Prostate gland (tissue), 2 donors: ENCODE data around the gene TRIM24. TPM values are rescaled to one million over a fixed set of nuclear protein-coding genes. Genes with fewer than 3 reads are reported as not detected.

Experiments used
- DNase-seq: peaks from one replicate; pipeline ENCODE4 v3.0.0-alpha.2; 2019; ENCODE audit warnings: low spot score
- H3K27ac ChIP-seq, 2 donors: fragments of 200-600 bp; sonication (generic); 2 replicates each; pipeline ENCODE4 v1.5.1; 2017 to 2019
- H3K27me3 ChIP-seq: fragments of 200-600 bp; sonication (generic); replicated peaks from 2 replicates; pipeline ENCODE4 v1.5.1; 2019; ENCODE audit not compliant: insufficient read depth
- H3K36me3 ChIP-seq, 2 donors: fragments of 200-600 bp; sonication (generic); 1 replicate in 1 of 2; 2 replicates in 1 of 2; pipeline versions ENCODE4 v1.5.1 to v1.8.1; 2017 to 2019
- H3K4me1 ChIP-seq: fragments of 200-600 bp; sonication (generic); replicated peaks from 2 replicates; pipeline ENCODE4 v1.5.1; 2019
- H3K4me3 ChIP-seq, 2 donors: fragments of 200-600 bp; sonication (generic); 2 replicates each; pipeline ENCODE4 v1.5.1; 2017 to 2019
- H3K9me3 ChIP-seq: fragments of 200-600 bp; sonication (generic); 2 replicates; pipeline ENCODE4 v1.5.1; 2017
- CTCF ChIP-seq, 4 experiments: fragments of 200-600 bp in 2 of 4; fragments of 450-650 bp in 2 of 4; sonication (generic) in 2 of 4; IDR thresholded peaks; 1 replicate in 3 of 4; 2 replicates in 1 of 4; pipeline ENCODE4 v1.5.1; 2016 to 2019; ENCODE audit warnings: antibody characterized with exemption in 4 of 4, mild to moderate bottlenecking in 2 of 4, moderate library complexity in 2 of 4
- POLR2A ChIP-seq: fragments of 450-650 bp; IDR thresholded peaks from one replicate; pipeline ENCODE4 v1.6.1; 2016; ENCODE audit warnings: antibody characterized with exemption, mild to moderate bottlenecking
- POLR2AphosphoS5 ChIP-seq: sonication (generic); formaldehyde crosslinking; IDR thresholded peaks from one replicate; pipeline ENCODE4 v1.6.1; 2017; ENCODE audit warnings: antibody characterized with exemption
- WGBS: methylation state at CpG from one replicate; pipeline ENCODE4 v1.1.5; 2018; 5-methylcytosine and 5-hydroxymethylcytosine counted together
- intact Hi-C: fragments of 100-400 bp; cut with DNase I; formaldehyde crosslinking; loops from one replicate; pipeline ENCODE4 v1.14.2; 2022
- total RNA-seq, 2 donors: library from RNA; depleted of rRNA; stranded (reverse); fragments of >200 nt; gene quantifications; one replicate each; pipeline ENCODE4 v1.1.0, GENCODE V29; 2016

Gene TRIM24
- total RNA-seq, 2 donors from 2014 or later = 38.9 to 42.6 TPM

GRCh38 chr7:138559448-138559847 is 99.4 kb downstream of the TRIM24 start:
- Histone ChIP-seq H3K9me3 (no peaks in the 10 kb centered on the region), H3K4me3 (no peak overlapping the region), H3K4me1 (no peaks in the 10 kb centered on the region), H3K27ac (peak overlapping the region in 1 of 2 donors; percentile 38), H3K27me3 (no peaks in the 10 kb centered on the region), H3K36me3 (peaks cover 0 to 22% of the 10 kb centered on the region in 2 donors)
- WGBS = 98% methylated on average over 5 of the region's 5 CpGs
- intact Hi-C loops = no loop called here
- DNase-seq = no peak
- TF ChIP-seq CTCF (IDR thresholded peaks at IDR 0.05) (no peak), POLR2A (no peak), POLR2AphosphoS5 (no peak)

- Histone ChIP-seq H3K27me3 (no peaks in the 10 kb centered on the region), H3K27ac (peak overlapping the region; percentile 16 to 80), H3K9me3 (no peaks in the 10 kb centered on the region), H3K4me3 (no peak overlapping the region), H3K4me1 (no peaks in the 10 kb centered on the region), H3K36me3 (no peaks in the 10 kb centered on the region)
- TF ChIP-seq POLR2AphosphoS5 (no peak), CTCF (IDR thresholded peaks at IDR 0.05) (no peak), POLR2A (no peak)
- WGBS = 85% methylated on average over 4 of the region's 4 CpGs
- intact Hi-C loops = no loop called here
- no peak for DNase-seq
These were observed 103.7 kb downstream of the TRIM24 start for GRCh38 chr7:138563808-138564207.

GRCh38 chr7:138564365-138564764 is 104.3 kb downstream of the TRIM24 start:
- no peak overlapping the region for H3K4me3 ChIP-seq
- peak overlapping the region; percentile 16 to 80 for H3K27ac ChIP-seq
- no peaks in the 10 kb centered on the region for H3K4me1 ChIP-seq
- H3K36me3 ChIP-seq = no peaks in the 10 kb centered on the region
- H3K9me3 ChIP-seq = no peaks in the 10 kb centered on the region
- intact Hi-C loops = no loop called here
- H3K27me3 ChIP-seq = no peaks in the 10 kb centered on the region
- WGBS = 62% methylated on average over 5 of the region's 5 CpGs
- DNase-seq = peak; percentile 44
- TF ChIP-seq POLR2A = no peak
- TF ChIP-seq POLR2AphosphoS5 = peak; percentile 72
- no peak for TF ChIP-seq CTCF (IDR thresholded peaks at IDR 0.05)

- intact Hi-C loops = no loop called here
- DNase-seq = no peak
- no peak overlapping the region for H3K4me3 ChIP-seq
- no peak for TF ChIP-seq POLR2AphosphoS5
- TF ChIP-seq CTCF (IDR thresholded peaks at IDR 0.05) = no peak
- no peak for TF ChIP-seq POLR2A
- no peaks in the 10 kb centered on the region for H3K36me3 ChIP-seq
- WGBS = 95% methylated on average over 8 of the region's 8 CpGs
- no peaks in the 10 kb centered on the region for H3K9me3 ChIP-seq
- H3K27me3 ChIP-seq = no peaks in the 10 kb centered on the region
- H3K27ac ChIP-seq = peak overlapping the region; percentile 16 to 80
- no peaks in the 10 kb centered on the region for H3K4me1 ChIP-seq
These were observed 105.0 kb downstream of the TRIM24 start for GRCh38 chr7:138565071-138565450.

- Histone ChIP-seq H3K9me3 (no peaks in the 10 kb centered on the region), H3K36me3 (no peaks in the 10 kb centered on the region)
These were observed 105.5 kb downstream of the TRIM24 start for GRCh38 chr7:138565451-138566114.

More at GRCh38 chr7:138565451-138566114, 105.5 kb downstream of the TRIM24 start:
- Histone ChIP-seq H3K27ac (peak overlapping the region in 1 of 2 donors; percentile 80), H3K27me3 (no peaks in the 10 kb centered on the region), H3K4me1 (no peaks in the 10 kb centered on the region), H3K4me3 (no peak overlapping the region)
- over 99% methylated on average over 8 of the region's 8 CpGs for WGBS
- no peak for DNase-seq
- intact Hi-C loops = no loop called here
- TF ChIP-seq POLR2AphosphoS5 (no peak), CTCF (IDR thresholded peaks at IDR 0.05) (no peak), POLR2A (no peak)
